Measurements from ENCODE around the gene ARMH1. TPM values are rescaled to one million over a fixed set of nuclear protein-coding genes. Genes with fewer than 3 reads are reported as not detected.

The ARMH1 gene
- 0.92 TPM for total RNA-seq
- long read RNA-seq, result 0 reads

- ATAC-seq, result peak; percentile 96
- peak; percentile 99 for DNase-seq
- intact Hi-C loops (cut with micrococcal nuclease), result no loop called here
Measured at GRCh38 chr1:44674113-44675000, at the start of gene ARMH1, which contains the start of gene TMEM53. Gene ARMH1, plus strand, starts transcription at chr1:44674714. Its CDS starts 14,984 bp downstream, at chr1:44689698. Gene TMEM53, minus strand, starts transcription at chr1:44674481. Its CDS starts 90 bp downstream, at chr1:44674391.

GRCh38 chr1:44625348-44625747 is 49.2 kb upstream of the ARMH1 start:
- intact Hi-C loops (cut with micrococcal nuclease), result no loop called here
- DNase-seq (no peak), ATAC-seq (no peak)

GRCh38 chr1:44628962-44629756 is 45.4 kb upstream of the ARMH1 start:
- DNase-seq (no peak), ATAC-seq (no peak)
- intact Hi-C loops (cut with micrococcal nuclease), result no loop called here

GRCh38 chr1:44630116-44630515 is 44.4 kb upstream of the ARMH1 start:
- no peak for DNase-seq
- no peak for ATAC-seq
- intact Hi-C loops (cut with micrococcal nuclease), result no loop called here

GRCh38 chr1:44631333-44631646 is 43.2 kb upstream of the ARMH1 start:
- DNase-seq (no peak), ATAC-seq (no peak)
- intact Hi-C loops (cut with micrococcal nuclease), result no loop called here

- DNase-seq, result peak; percentile 95
- ATAC-seq, result peak; percentile 88
- intact Hi-C loops (cut with micrococcal nuclease), result no loop called here
Measured at GRCh38 chr1:44631647-44632539, 42.6 kb upstream of the ARMH1 start.

GRCh38 chr1:44632598-44632997 is 41.9 kb upstream of the ARMH1 start:
- no peak for DNase-seq
- intact Hi-C loops (cut with micrococcal nuclease), result no loop called here
- no peak for ATAC-seq

- DNase-seq (no peak), ATAC-seq (no peak)
- intact Hi-C loops (cut with micrococcal nuclease), result no loop called here
Measured at GRCh38 chr1:44634606-44635189, 39.8 kb upstream of the ARMH1 start.

- intact Hi-C loops (cut with micrococcal nuclease), result no loop called here
- ATAC-seq, result no peak
Measured at GRCh38 chr1:44635439-44635838, 39.1 kb upstream of the ARMH1 start.

GRCh38 chr1:44636083-44636687 is 38.3 kb upstream of the ARMH1 start:
- DNase-seq (no peak), ATAC-seq (no peak)
- intact Hi-C loops (cut with micrococcal nuclease), result no loop called here

More at GRCh38 chr1:44635439-44635838, 39.1 kb upstream of the ARMH1 start:
- DNase-seq, result no peak

- intact Hi-C loops (cut with micrococcal nuclease), result no loop called here
- DNase-seq (no peak), ATAC-seq (no peak)
Measured at GRCh38 chr1:44636688-44637598, 37.6 kb upstream of the ARMH1 start.

- no peak for ATAC-seq
- intact Hi-C loops (cut with micrococcal nuclease), result no loop called here
- no peak for DNase-seq
Measured at GRCh38 chr1:44637702-44638411, 36.7 kb upstream of the ARMH1 start.

- DNase-seq (peak; percentile 48), ATAC-seq (peak; percentile 86)
- intact Hi-C loops (cut with micrococcal nuclease), result no loop called here
Measured at GRCh38 chr1:44640200-44640853, 34.2 kb upstream of the ARMH1 start.

GRCh38 chr1:44641126-44642102 is 33.1 kb upstream of the ARMH1 start:
- intact Hi-C loops (cut with micrococcal nuclease), result no loop called here
- ATAC-seq, result no peak

GRCh38 chr1:44642255-44642654 is 32.3 kb upstream of the ARMH1 start:
- no peak for ATAC-seq
- intact Hi-C loops (cut with micrococcal nuclease), result no loop called here
- DNase-seq, result no peak

More at GRCh38 chr1:44641126-44642102, 33.1 kb upstream of the ARMH1 start:
- no peak for DNase-seq

Data from left ventricle myocardium superior (tissue), 1 donor.